ENCODE measurements around the gene LTV1. TPM values are rescaled to one million over a fixed set of nuclear protein-coding genes. Genes with fewer than 3 reads are reported as not detected.
A peak's percentile ranks its signal among the peaks of the same experiment; 100 is the strongest.

Gene LTV1
- total and polyA plus RNA-seq, 2 of the 8 experiments (the other 6 are each of a cell fraction or from before 2014, with no cell fraction given): 8.0 to 46.9 TPM

DNA sequence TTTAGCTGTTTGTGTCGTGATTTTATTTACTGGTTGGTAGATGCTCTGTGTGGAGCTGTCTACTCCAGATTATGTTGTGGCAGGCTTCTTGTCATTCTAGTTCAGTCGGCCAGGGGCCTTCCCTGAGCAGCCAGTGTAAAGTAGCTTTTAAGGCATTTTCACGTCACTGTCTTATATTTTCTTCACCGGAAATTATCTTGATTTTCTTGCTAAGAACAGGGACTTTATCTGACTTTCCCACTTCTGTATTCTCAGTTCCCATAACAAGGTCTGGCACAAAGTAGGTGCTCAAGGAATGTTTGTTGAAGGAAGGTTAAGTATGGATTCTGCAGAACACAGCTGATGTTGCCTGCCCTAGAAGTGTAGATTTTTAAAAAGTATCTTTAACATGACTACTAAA lies 868 bp downstream of the LTV1 start:
- Histone ChIP-seq H2BK5ac (ENCODE audit: low read depth, low read length) (no peak overlapping the region), H4K8ac (ENCODE audit: extremely low read depth, insufficient read depth, low read length) (no peak overlapping the region), H3K23me2 (ENCODE audit: low read depth, low read length) (no peaks in the 10 kb centered on the region; the same call in 1 of the 2 replicates), H2BK12ac (ENCODE audit: low read depth, low read length) (no peak overlapping the region), H3K4me1 (replicated peaks in 1 of 4; ENCODE audit: control insufficient read depth in 3 of 4, insufficient read depth in 4 of 4, low read length in 3 of 4) (0 out of 7 replicates have a peak, but pooled peaks cover 0 to 2% (median 0%) of the 10 kb centered on the region in 4 experiments), H3K4me3 (ENCODE audit: extremely low read depth in 1 of 4, insufficient read depth in 2 of 4, low read depth in 3 of 4, low read length in 4 of 4) (peak overlapping the region; percentile 80 to 97 (median 96)), H3K4me2 (ENCODE audit: insufficient read depth in 1 of 2, low read depth in 2 of 2, low read length in 2 of 2) (peak overlapping the region; percentile 82 to 85), H3K27me3 (replicated peaks in 1 of 4; ENCODE audit: control insufficient read depth in 3 of 4, extremely low read depth in 1 of 4, insufficient read depth in 3 of 4, low read length in 3 of 4) (no peaks in the 10 kb centered on the region; a peak in 1 of 7 replicates), H3K9ac (replicated peaks in 1 of 4; ENCODE audit: extremely low read depth in 1 of 4, low read depth in 3 of 4, low read length in 3 of 4) (peak overlapping the region in 3 of 4 experiments; percentile 91 to 96 (median 95); a peak in 6 of 7 replicates), H3K79me1 (ENCODE audit: low read depth, low read length) (peaks cover 8% of the 10 kb centered on the region), H2AFZ (ENCODE audit: low read length) (no peak overlapping the region), H3K14ac (ENCODE audit: insufficient read length) (no peak overlapping the region), H3K56ac (replicated peaks; ENCODE audit: insufficient read length, low read depth, low read length) (no peak overlapping the region), H3K4ac (replicated peaks; ENCODE audit: insufficient read length, low read depth, low read length) (no peak overlapping the region), H4K91ac (replicated peaks; ENCODE audit: insufficient read length, low read length) (no peak overlapping the region), H4K20me1 (replicated peaks in 1 of 2; ENCODE audit: control insufficient read depth in 1 of 2, insufficient read depth in 2 of 2, low read length in 2 of 2) (peaks cover 0 to 1% of the 10 kb centered on the region in 2 experiments), H3K9me3 (ENCODE audit: insufficient read depth in 2 of 2, low read depth in 1 of 2, low read length in 1 of 2) (no peaks in the 10 kb centered on the region), H3K23ac (ENCODE audit: insufficient read length) (no peak overlapping the region), H2BK20ac (ENCODE audit: low read length) (no peak overlapping the region), H3K27ac (ENCODE audit: low read depth, low read length) (no peak overlapping the region; the same call in 1 of the 2 replicates), H3K79me2 (ENCODE audit: control insufficient read depth in 1 of 2, insufficient read depth in 2 of 2, low read length in 2 of 2) (peaks cover 5 to 45% of the 10 kb centered on the region in 2 experiments; a peak in 3 of 4 replicates), H3K36me3 (ENCODE audit: control insufficient read depth in 2 of 4, insufficient read depth in 4 of 4, low read length in 3 of 4) (peaks cover 18 to 47% (median 33%) of the 10 kb centered on the region in 4 experiments), H2BK120ac (replicated peaks; ENCODE audit: low read depth, low read length) (no peak overlapping the region), H2BK15ac (ENCODE audit: low read length) (no peak overlapping the region), H3K18ac (ENCODE audit: extremely low read depth, low read length) (no peak overlapping the region), H2AK5ac (ENCODE audit: low read depth, low read length) (no peak overlapping the region), H4K5ac (ENCODE audit: insufficient read length, low read depth, low read length) (no peak overlapping the region)
- no peak for FAIRE-seq
- POLR2A ChIA-PET (ENCODE audit: partially characterized antibody): interaction anchor here (0.6 to 3.6 kb wide), 21 partner anchors 8 to 332 kb away, joined by 3 to 20 read pairs (median 5); partner anchors contain the start of gene ZC2HC1B
- CTCF ChIA-PET (ENCODE audit: partially characterized antibody): interaction anchor here (0.6 to 4.4 kb wide), 6 partner anchors 54 to 268 kb away, joined by 3 to 22 read pairs (median 4); no protein-coding TSS in a partner anchor
- no peak for DNase-seq (ENCODE audit: low read depth in 1 of 2, low spot score in 2 of 2)
- WGBS, 2 experiments (ENCODE audit: extremely low coverage in 1 of 2, insufficient coverage in 1 of 2, insufficient read length in 1 of 2, insufficient replicate concordance in 2 of 2, low coverage in 1 of 2, low lambda C conversion rate in 2 of 2, missing lambda C conversion rate in 1 of 2): 36% methylated on average over 4 of the region's 4 CpGs; no CpG with 5 or more reads in 1 of the 2 experiments
- no peak for TF ChIP-seq NRF1 (IDR thresholded peaks at IDR 0.05; ENCODE audit: low read depth, low read length)
- no peak for TF ChIP-seq KDM4A (IDR thresholded peaks at IDR 0.05; ENCODE audit: low read depth, low read length, severe bottlenecking)
- no peak for TF ChIP-seq MAFK (IDR thresholded peaks at IDR 0.05; ENCODE audit: low read depth, low read length)

All from H1 (cell line).